ENCODE data around the gene RALA. TPM values are rescaled to one million over a fixed set of nuclear protein-coding genes. Genes with fewer than 3 reads are reported as not detected.

The RALA gene
- total RNA-seq, 1 experiment from 2014 or later = 27.3 TPM

- Histone ChIP-seq H3K27me3 (ENCODE audit: insufficient read depth, low read length) (no peaks in the 10 kb centered on the region), H2AFZ (ENCODE audit: low read depth, low read length, poor library complexity, severe bottlenecking) (no peak overlapping the region), H4K20me1 (ENCODE audit: insufficient read depth) (no peaks in the 10 kb centered on the region), H3K4me1 (ENCODE audit: control insufficient read depth in 1 of 2, insufficient read depth in 2 of 2, low read length in 2 of 2) (peaks cover 0 to 10% of the 10 kb centered on the region in 2 experiments; a peak in 2 of 4 replicates), H3K4me3 (replicated peaks in 1 of 2; ENCODE audit: low read depth in 1 of 2, low read length in 2 of 2) (no peak overlapping the region), H3K27ac (ENCODE audit: low read depth, low read length) (no peak overlapping the region), H3K4me2 (ENCODE audit: low read length) (no peak overlapping the region), H3K36me3 (ENCODE audit: control insufficient read depth in 1 of 2, insufficient read depth in 2 of 2, low read length in 2 of 2) (no peaks in the 10 kb centered on the region), H3K9me3 (ENCODE audit: control insufficient read depth in 1 of 2, insufficient read depth in 1 of 2, low read depth in 1 of 2, low read length in 2 of 2) (no peaks in the 10 kb centered on the region), H3K9ac (ENCODE audit: low read length) (no peak overlapping the region), H3K9me2 (ENCODE audit: insufficient read depth) (no peaks in the 10 kb centered on the region), H3K79me2 (ENCODE audit: insufficient read depth, low read length) (no peaks in the 10 kb centered on the region)
- ATAC-seq (no peak), DNase-seq (ENCODE audit: low read depth, low spot score) (no peak)
- intact Hi-C loops (cut with micrococcal nuclease) = no loop called here
- TF ChIP-seq ELF1 (IDR thresholded peaks at IDR 0.05; ENCODE audit: borderline replicate concordance, low read depth) (no peak), TCF7L2 (IDR thresholded peaks at IDR 0.05; ENCODE audit: borderline replicate concordance, extremely low read depth, insufficient read depth, insufficient read length) (no peak), EGR1 (IDR thresholded peaks at IDR 0.05; ENCODE audit: low read depth) (no peak), EZH2 (IDR thresholded peaks at IDR 0.05) (no peak), EZH2phosphoT487 (IDR thresholded peaks at IDR 0.05; ENCODE audit: borderline replicate concordance) (no peak), RAD21 (IDR thresholded peaks at IDR 0.05; ENCODE audit: low read depth) (no peak), JUND (IDR thresholded peaks at IDR 0.05) (no peak), ZBTB33 (IDR thresholded peaks at IDR 0.05; ENCODE audit: extremely low read depth, insufficient replicate concordance, low read length) (no peak), SRF (IDR thresholded peaks at IDR 0.05; ENCODE audit: low read depth) (no peak), YY1 (IDR thresholded peaks at IDR 0.05; ENCODE audit: extremely low read depth, insufficient replicate concordance, low read depth, low read length) (no peak), REST (IDR thresholded peaks at IDR 0.05; ENCODE audit: low read depth) (no peak), CBX3 (IDR thresholded peaks at IDR 0.05; ENCODE audit: low read depth) (no peak), POLR2AphosphoS5 (IDR thresholded peaks at IDR 0.05; ENCODE audit: low read depth, low read length) (no peak), ATF3 (IDR thresholded peaks at IDR 0.05) (no peak), FOSL1 (IDR thresholded peaks at IDR 0.05; ENCODE audit: low read depth) (no peak)
- TF ChIP-seq, protein P1, sequence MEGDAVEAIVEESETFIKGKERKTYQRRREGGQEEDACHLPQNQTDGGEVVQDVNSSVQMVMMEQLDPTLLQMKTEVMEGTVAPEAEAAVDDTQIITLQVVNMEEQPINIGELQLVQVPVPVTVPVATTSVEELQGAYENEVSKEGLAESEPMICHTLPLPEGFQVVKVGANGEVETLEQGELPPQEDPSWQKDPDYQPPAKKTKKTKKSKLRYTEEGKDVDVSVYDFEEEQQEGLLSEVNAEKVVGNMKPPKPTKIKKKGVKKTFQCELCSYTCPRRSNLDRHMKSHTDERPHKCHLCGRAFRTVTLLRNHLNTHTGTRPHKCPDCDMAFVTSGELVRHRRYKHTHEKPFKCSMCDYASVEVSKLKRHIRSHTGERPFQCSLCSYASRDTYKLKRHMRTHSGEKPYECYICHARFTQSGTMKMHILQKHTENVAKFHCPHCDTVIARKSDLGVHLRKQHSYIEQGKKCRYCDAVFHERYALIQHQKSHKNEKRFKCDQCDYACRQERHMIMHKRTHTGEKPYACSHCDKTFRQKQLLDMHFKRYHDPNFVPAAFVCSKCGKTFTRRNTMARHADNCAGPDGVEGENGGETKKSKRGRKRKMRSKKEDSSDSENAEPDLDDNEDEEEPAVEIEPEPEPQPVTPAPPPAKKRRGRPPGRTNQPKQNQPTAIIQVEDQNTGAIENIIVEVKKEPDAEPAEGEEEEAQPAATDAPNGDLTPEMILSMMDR (IDR thresholded peaks at IDR 0.05 in 2 of 3, conservative IDR thresholded peaks at IDR 0.05 in 1 of 3; ENCODE audit: borderline replicate concordance in 1 of 3, insufficient read depth in 1 of 3, low read depth in 2 of 3, low read length in 2 of 3) = no peak
- ChIA-PET POLR2A (no interaction called here), CTCF (no interaction called here), RAD21 (ENCODE audit: low non-redundant PET in 1 of 2, low total read pairs in 2 of 2, uncharacterized antibody in 2 of 2, unreplicated experiment in 2 of 2) (no interaction called here)
- no TSS peak for BruUV-seq (replicated peaks)
Measured at GRCh38 chr7:39607865-39608264, 15.5 kb upstream of the RALA start.
